T-cell (primary cell): ENCODE data around the gene TMEM61. TPM values are rescaled to one million over a fixed set of nuclear protein-coding genes. Genes with fewer than 3 reads are reported as not detected.
"Not testable (repeated sequence)": the region's sequence is repeated elsewhere in the genome, so short reads cannot be mapped to it uniquely, and the experiment has no call there.

Experiments
- ATAC-seq, 4 experiments: fragments of 200-7000 bp in 3 of 4; fragments of 150-1000 bp in 1 of 4; cut with Tn5 transposase; replicated peaks in 1 of 4; 1 replicate in 3 of 4; 2 replicates in 1 of 4; pipeline ENCODE4 v1.10.0; 2021; ENCODE audit warnings: moderate library complexity in 3 of 4, mild to moderate bottlenecking in 2 of 4, moderate number of reproducible peaks in 1 of 4
- CTCF ChIA-PET, 2 donors: fragments of 300-600 bp; sonication (Branson Sonifier 250); formaldehyde crosslinking; loops; one replicate each; lab custom pipeline; 2022; ENCODE audit warnings: antibody characterized with exemption in 2 of 2; lab: Charles Lee
- POLR2A ChIA-PET, 2 donors: fragments of 300-600 bp; sonication (Branson Sonifier 250); formaldehyde crosslinking; loops; one replicate each; lab custom pipeline; 2022; ENCODE audit warnings: antibody characterized with exemption in 2 of 2; lab: Charles Lee
- DNase-seq, 35 experiments: peaks; one replicate each; pipeline versions ENCODE4 v3.0.0 to v3.0.0-alpha.2; 2013 to 2023
- H3K27ac ChIP-seq: one replicate; pipeline ENCODE4 v1.5.1; 2013; ENCODE audit warnings: low read length
- H3K27me3 ChIP-seq, 2 experiments: replicated peaks in 1 of 2; 1 replicate in 1 of 2; 2 replicates in 1 of 2; pipeline versions ENCODE4 v1.6.1 to v1.7.0; 2013; ENCODE audit warnings: low read length in 1 of 2, mixed read lengths in 1 of 2; ENCODE audit not compliant: control insufficient read depth in 2 of 2, insufficient read depth in 2 of 2; ENCODE audit errors: extremely low read depth in 1 of 2
- H3K36me3 ChIP-seq, 2 donors: 1 replicate in 1 of 2; 2 replicates in 1 of 2; pipeline versions ENCODE4 v1.6.1 to v1.7.0; 2013; ENCODE audit warnings: low read length in 1 of 2; ENCODE audit not compliant: control insufficient read depth in 2 of 2, insufficient read depth in 1 of 2; ENCODE audit errors: extremely low read depth in 1 of 2
- H3K4me1 ChIP-seq, 2 experiments: 1 replicate in 1 of 2; 2 replicates in 1 of 2; pipeline versions ENCODE4 v1.6.1 to v1.7.0; 2013; ENCODE audit warnings: low read length in 2 of 2, mixed read lengths in 1 of 2; ENCODE audit not compliant: insufficient read depth in 2 of 2, control insufficient read depth in 1 of 2; ENCODE audit errors: extremely low read depth in 1 of 2
- H3K4me3 ChIP-seq, 2 donors: 1 replicate in 1 of 2; 2 replicates in 1 of 2; pipeline versions ENCODE4 v1.5.1 to v1.7.0; 2013; ENCODE audit warnings: mild to moderate bottlenecking in 2 of 2, low read length in 1 of 2, moderate library complexity in 1 of 2; ENCODE audit not compliant: control insufficient read depth in 1 of 2; ENCODE audit errors: extremely low read depth in 1 of 2
- H3K9me3 ChIP-seq: 2 replicates; pipeline ENCODE4 v1.7.0; 2013
- H3K27ac Mint-ChIP-seq, 2 donors: one replicate each; pipeline ENCODE4 v1.8.0; 2020 to 2021; ENCODE audit warnings: mild to moderate bottlenecking in 2 of 2, mixed read lengths in 2 of 2
- H3K27me3 Mint-ChIP-seq, 2 donors: one replicate each; pipeline ENCODE4 v1.8.0; 2021 to 2022; ENCODE audit warnings: mixed read lengths in 2 of 2
- H3K36me3 Mint-ChIP-seq: one replicate; pipeline ENCODE4 v1.8.0; 2021; ENCODE audit warnings: mixed read lengths
- H3K4me1 Mint-ChIP-seq, 3 donors: one replicate each; pipeline ENCODE4 v1.8.0; 2020 to 2022; ENCODE audit warnings: mixed read lengths in 3 of 3, mild to moderate bottlenecking in 1 of 3
- H3K4me3 Mint-ChIP-seq, 3 donors: one replicate each; pipeline ENCODE4 v1.8.0; 2020 to 2022; ENCODE audit warnings: mild to moderate bottlenecking in 3 of 3, mixed read lengths in 3 of 3, moderate library complexity in 3 of 3
- H3K9me3 Mint-ChIP-seq, 3 donors: one replicate each; pipeline ENCODE4 v1.8.0; 2020 to 2022; ENCODE audit warnings: mixed read lengths in 3 of 3
- WGBS: methylation state at CpG from one replicate; pipeline ENCODE4 v1.1.5; 2013; ENCODE audit warnings: missing lambda C conversion rate; ENCODE audit not compliant: insufficient coverage; 5-methylcytosine and 5-hydroxymethylcytosine counted together
- total RNA-seq, 35 experiments: library from RNA in 6 of 35; stranded (reverse) in 6 of 35; fragments of 120-200 nt in 1 of 35; gene quantifications; one replicate each; pipeline versions ENCODE4 v1.2.1 to v1.2.4 and lab custom pipeline; 2013 to 2026

The TMEM61 gene
- total RNA-seq, 5 donors from 2014 or later (not counting 1 experiment from before 2014, with no cell fraction given) = not detected

- Histone ChIP-seq H3K27ac (no peak overlapping the region), H3K36me3 (no peaks in the 10 kb centered on the region), H3K27me3 (peaks cover 0 to 37% of the 10 kb centered on the region in 2 experiments), H3K4me3 (no peak overlapping the region), H3K4me1 (no peaks in the 10 kb centered on the region), H3K9me3 (no peaks in the 10 kb centered on the region)
- DNase-seq (no peak), ATAC-seq (no peak)
- Mint-ChIP-seq H3K4me1 (no peaks in the 10 kb centered on the region), H3K9me3 (no peaks in the 10 kb centered on the region), H3K4me3 (no peak overlapping the region), H3K36me3 (no peaks in the 10 kb centered on the region), H3K27ac (no peak overlapping the region), H3K27me3 (peaks cover 19 to 30% of the 10 kb centered on the region in 2 donors)
- WGBS = 65% methylated on average over 11 of the region's 12 CpGs
- ChIA-PET CTCF (no interaction called here), POLR2A (no interaction called here)
These were observed 35.5 kb downstream of the TMEM61 start for GRCh38 chr1:55015731-55016620.

- H3K9me3 Mint-ChIP-seq = no peaks in the 10 kb centered on the region
- ChIA-PET CTCF (no interaction called here), POLR2A (no interaction called here)
- no peak overlapping the region for H3K4me3 Mint-ChIP-seq
- H3K36me3 Mint-ChIP-seq = no peaks in the 10 kb centered on the region
- no peak overlapping the region for H3K27ac ChIP-seq
- WGBS = 90% methylated on average over 2 of the region's 9 CpGs
- peaks cover 21 to 24% of the 10 kb centered on the region in 2 donors for H3K27me3 Mint-ChIP-seq
- H3K4me3 ChIP-seq = no peak overlapping the region
- no peaks in the 10 kb centered on the region for H3K4me1 ChIP-seq
- DNase-seq = no peak
- H3K9me3 ChIP-seq = no peaks in the 10 kb centered on the region
- no peak for ATAC-seq
- H3K27me3 ChIP-seq = peaks cover 0 to 39% of the 10 kb centered on the region in 2 experiments
- no peaks in the 10 kb centered on the region for H3K4me1 Mint-ChIP-seq
- H3K27ac Mint-ChIP-seq = no peak overlapping the region
- no peaks in the 10 kb centered on the region for H3K36me3 ChIP-seq
These were observed 38.0 kb downstream of the TMEM61 start for GRCh38 chr1:55018395-55018794.

GRCh38 chr1:55021942-55022546 lies 41.6 kb downstream of the TMEM61 start:
- H3K27ac Mint-ChIP-seq = no peak overlapping the region
- H3K9me3 Mint-ChIP-seq = no peaks in the 10 kb centered on the region
- POLR2A ChIA-PET = no interaction called here
- H3K4me3 ChIP-seq = no peak overlapping the region
- H3K4me1 ChIP-seq = no peaks in the 10 kb centered on the region
- H3K27ac ChIP-seq = no peak overlapping the region
- ATAC-seq = peak; percentile 72 to 81 (median 75)
- no peaks in the 10 kb centered on the region for H3K36me3 ChIP-seq
- H3K36me3 Mint-ChIP-seq = no peaks in the 10 kb centered on the region
- H3K27me3 ChIP-seq = peaks cover 0 to 28% of the 10 kb centered on the region in 2 experiments
- H3K9me3 ChIP-seq = no peaks in the 10 kb centered on the region
- CTCF ChIA-PET = interaction anchor here in 1 of 2 donors (1.1 to 1.5 kb wide), 3 partner anchors 26 to 76 kb away, joined by 4 to 25 read pairs (median 7); no protein-coding TSS in a partner anchor
- peaks cover 0 to 2% (median 0%) of the 10 kb centered on the region in 3 donors for H3K4me1 Mint-ChIP-seq
- DNase-seq = peak in 34 of 35 experiments; percentile 5 to 70 (median 46)
- H3K27me3 Mint-ChIP-seq = peaks cover 11 to 12% of the 10 kb centered on the region in 2 donors
- 56% methylated on average over 13 of the region's 15 CpGs for WGBS
- no peak overlapping the region for H3K4me3 Mint-ChIP-seq

GRCh38 chr1:55024163-55024562 lies 43.7 kb downstream of the TMEM61 start:
- ATAC-seq, H3K9me3 Mint-ChIP-seq, POLR2A ChIA-PET, H3K27ac ChIP-seq, H3K27ac Mint-ChIP-seq, H3K27me3 Mint-ChIP-seq, H3K4me3 Mint-ChIP-seq, DNase-seq, H3K4me3 ChIP-seq, CTCF ChIA-PET, H3K36me3 Mint-ChIP-seq, H3K36me3 ChIP-seq, H3K4me1 Mint-ChIP-seq, H3K9me3 ChIP-seq, H3K4me1 ChIP-seq: not testable (repeated sequence)
- peaks cover 0 to 21% of the 10 kb centered on the region in 2 experiments for H3K27me3 ChIP-seq
- WGBS = no CpG with 5 or more reads among the region's 10 CpGs

- H3K36me3 ChIP-seq, ATAC-seq, H3K4me3 Mint-ChIP-seq, H3K9me3 ChIP-seq, H3K27ac ChIP-seq, POLR2A ChIA-PET, H3K4me1 ChIP-seq, CTCF ChIA-PET, H3K27ac Mint-ChIP-seq, H3K4me1 Mint-ChIP-seq, H3K27me3 ChIP-seq, DNase-seq, H3K9me3 Mint-ChIP-seq, H3K36me3 Mint-ChIP-seq, H3K4me3 ChIP-seq: not testable (repeated sequence)
- peaks cover 8 to 13% of the 10 kb centered on the region in 2 donors for H3K27me3 Mint-ChIP-seq
- 100% methylated on average over 1 of the region's 3 CpGs for WGBS
These were observed 46.3 kb downstream of the TMEM61 start for GRCh38 chr1:55026682-55027081.

- H3K9me3 Mint-ChIP-seq, H3K4me1 ChIP-seq, DNase-seq, H3K36me3 ChIP-seq, H3K9me3 ChIP-seq, H3K27ac Mint-ChIP-seq, ATAC-seq, H3K27ac ChIP-seq, H3K4me3 ChIP-seq, H3K36me3 Mint-ChIP-seq, CTCF ChIA-PET, H3K4me1 Mint-ChIP-seq, POLR2A ChIA-PET, H3K4me3 Mint-ChIP-seq: not testable (repeated sequence)
- no CpG with 5 or more reads among the region's 5 CpGs for WGBS
- H3K27me3 Mint-ChIP-seq = peaks cover 23 to 42% of the 10 kb centered on the region in 2 donors
- H3K27me3 ChIP-seq = peaks cover 3 to 23% of the 10 kb centered on the region in 2 experiments
These were observed 50.7 kb downstream of the TMEM61 start for GRCh38 chr1:55031098-55031497.
